Fibroblast of skin of left quadriceps (primary cell): ENCODE data around the gene RNU6-8.

ENCODE experiments used
- DNase-seq, 2 experiments: peaks; one replicate each; pipeline ENCODE4 v3.0.0-alpha.2; 2013; ENCODE audit warnings: low read depth in 2 of 2

RNU6-8 gene

DNA sequence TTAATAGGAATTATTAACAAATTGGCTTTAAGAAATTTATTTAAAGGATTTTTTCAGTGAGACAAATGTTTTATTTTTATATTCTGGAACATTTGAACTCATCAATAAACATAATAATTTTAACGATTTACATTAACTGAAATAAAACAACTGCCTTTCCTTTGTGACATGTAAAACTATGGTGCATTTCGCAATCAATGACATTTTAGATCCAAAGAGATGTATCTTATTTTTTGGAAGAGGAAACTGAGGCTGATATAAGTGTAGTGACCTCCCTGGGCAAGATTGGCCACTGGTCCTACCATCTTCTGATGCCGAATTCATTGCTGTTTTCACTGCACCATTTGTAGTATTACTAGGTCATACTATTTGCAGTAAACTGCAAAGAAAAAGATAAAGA lies 2.5 kb upstream of the RNU6-8 start:
- DNase-seq, result no peak

DNA sequence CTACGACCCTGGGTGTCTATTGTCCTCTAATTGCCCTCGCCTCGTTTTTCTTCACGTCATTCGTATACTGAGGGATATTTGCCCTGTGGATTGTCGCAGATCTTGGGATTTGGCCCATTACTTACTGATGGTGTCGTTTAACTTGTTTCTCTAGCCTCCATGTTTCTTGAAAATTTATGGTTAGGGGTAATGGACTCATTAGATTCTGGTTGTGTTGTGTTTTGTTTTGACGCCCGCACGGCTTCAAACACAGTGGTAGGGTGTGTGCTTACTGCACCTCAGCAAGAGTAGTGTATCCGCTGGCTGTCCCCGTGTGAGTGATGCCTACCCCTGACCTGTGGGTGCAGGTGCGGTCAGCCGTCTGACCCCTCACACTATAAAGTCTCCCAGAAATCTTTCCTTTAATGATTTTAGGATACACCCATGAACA lies 874 bp upstream of the RNU6-8 start:
- no peak for DNase-seq

DNA sequence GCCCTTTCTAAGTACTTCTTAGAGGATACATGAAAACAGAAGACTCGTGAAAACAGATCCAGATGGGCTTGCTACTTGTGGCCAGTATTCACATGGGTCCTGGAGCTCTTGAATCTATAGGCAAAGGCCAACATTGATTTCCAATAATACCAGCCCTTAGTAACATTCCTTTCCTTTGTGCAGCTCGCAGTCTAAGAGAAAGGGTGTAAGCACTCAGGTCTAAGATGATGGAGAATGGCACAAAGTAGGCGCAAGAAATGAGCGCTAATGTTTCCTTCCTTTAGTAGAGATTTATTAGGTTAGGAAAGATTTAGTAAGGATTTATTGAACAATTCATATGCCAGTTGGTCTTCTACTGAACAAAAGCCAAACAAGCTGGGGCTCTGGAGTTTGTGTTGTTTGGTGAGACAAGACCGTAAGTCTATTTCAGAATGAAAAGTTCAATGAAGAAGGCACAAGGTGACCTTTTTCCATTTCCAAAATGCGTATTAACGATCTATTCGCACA lies 525 bp downstream of the RNU6-8 start:
- no peak for DNase-seq

DNA sequence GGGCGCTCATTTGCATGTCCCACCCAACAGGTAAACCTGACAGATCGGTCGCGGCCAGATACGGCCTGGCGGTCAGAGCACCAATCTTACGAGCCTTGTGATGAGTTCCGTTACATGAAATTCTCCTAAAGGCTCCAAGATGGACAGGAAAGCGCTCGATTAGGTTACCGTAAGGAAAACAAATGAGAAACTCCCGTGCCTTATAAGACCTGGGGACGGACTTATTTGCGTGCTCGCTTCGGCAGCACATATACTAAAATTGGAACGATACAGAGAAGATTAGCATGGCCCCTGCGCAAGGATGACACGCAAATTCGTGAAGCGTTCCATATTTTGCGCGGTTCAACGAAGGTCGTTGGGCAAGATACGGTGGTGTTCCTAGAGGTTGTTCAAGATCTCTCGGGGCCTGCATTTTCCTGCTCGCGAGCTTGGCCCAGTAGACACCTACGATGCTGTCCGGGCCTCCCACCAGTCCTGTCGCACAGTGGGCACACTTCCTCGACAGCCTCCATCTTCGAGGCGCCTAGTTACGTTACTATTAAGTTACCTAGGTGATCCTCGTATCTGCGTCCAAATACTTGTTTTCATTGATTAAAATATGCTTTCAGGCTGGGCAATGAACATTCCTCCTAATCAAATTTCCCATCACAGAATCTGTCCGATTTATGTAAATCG lies 1.1 kb downstream of the RNU6-8 start, which contains the start of gene RNU6-7:
RNU6-7 (plus strand) TSS at position 230 of the 675 bp plus-strand sequence.
- DNase-seq, result no peak

DNA sequence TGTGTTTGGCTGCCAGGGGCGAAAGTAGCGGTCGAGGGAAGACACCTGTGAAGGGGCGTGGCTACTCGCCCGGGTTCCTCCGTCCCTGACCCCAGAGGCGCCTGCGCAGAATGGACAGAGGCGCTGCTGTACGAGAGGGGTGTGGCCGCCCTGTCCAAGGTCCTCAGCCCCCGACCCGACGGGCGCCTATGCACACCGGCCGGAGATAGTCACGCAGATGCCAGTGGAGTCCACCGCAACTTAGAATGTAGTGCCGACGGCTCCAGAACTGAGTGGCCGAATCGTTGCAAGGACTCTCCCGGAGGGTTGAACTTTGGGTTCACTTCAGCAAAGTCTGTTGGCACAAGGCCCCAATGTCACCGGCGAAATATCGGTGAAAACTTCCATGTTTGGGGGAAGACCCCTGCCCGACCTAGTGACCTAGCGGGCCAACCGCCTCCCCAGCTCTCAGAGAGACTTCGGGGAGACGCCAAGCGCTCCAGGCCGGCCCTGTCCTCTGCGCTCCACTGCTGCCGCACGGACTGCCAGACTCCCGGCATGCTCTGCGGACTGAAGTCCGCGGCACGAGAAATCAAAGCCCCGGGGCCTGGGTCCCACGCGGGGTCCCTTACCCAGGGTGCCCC lies 1.8 kb downstream of the RNU6-8 start:
- DNase-seq, result no peak

DNA sequence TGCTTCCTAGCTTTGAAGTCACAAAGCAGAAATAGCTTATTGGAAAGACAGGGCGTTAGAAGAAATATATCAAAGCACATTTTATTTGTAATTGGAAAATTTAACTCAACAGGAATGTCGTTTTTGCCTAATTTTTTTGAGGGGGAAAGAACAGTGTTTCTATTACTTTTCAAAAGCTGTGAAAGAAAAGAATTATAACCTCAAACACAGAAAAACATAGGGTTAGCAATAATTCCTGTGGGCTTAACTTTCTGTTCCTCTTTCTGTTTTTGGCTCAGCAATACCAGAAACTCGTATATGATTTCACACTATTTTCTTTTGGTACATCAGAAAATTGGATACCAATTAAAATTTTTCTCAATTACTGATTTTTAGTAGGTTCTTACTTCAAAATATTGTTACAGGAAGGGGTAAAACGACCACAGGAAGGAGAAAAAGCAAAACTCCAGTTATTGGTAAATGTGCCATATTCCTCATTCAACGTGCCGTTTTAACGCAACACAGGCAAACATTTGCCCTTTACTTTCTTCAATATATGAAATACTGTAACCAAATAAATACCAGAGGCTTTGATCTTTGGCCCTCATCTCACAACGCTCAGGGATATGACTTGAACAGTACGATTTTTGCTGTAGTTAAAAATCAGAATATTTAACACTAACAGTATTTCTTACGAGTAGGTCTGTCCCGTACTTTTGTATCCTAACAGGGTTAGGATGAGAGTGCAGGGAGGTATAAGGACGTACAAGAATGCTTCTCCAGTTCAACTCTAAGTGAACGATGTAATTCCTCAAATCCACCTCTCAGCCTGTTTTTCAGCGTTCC lies 2.5 kb downstream of the RNU6-8 start:
- DNase-seq, result no peak

DNA sequence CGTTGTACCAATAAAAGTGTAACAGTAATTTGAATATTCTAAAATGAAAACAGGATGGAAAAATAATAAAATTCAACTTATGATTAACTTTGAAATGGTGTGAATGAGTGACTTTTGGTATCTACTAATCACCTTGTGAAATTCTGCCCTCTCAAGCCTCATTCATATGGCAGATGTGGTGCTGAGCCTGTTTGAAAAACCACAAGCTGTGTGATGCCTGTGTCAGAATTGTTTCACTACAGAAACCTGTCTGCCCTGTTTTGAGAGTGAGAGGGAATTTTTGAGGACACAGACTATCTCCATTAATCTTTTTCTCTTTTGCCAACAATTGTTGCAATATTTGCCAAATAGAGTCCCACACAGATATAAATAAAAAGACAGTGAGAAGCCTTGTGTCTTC lies 5.2 kb downstream of the RNU6-8 start:
- no peak for DNase-seq

DNA sequence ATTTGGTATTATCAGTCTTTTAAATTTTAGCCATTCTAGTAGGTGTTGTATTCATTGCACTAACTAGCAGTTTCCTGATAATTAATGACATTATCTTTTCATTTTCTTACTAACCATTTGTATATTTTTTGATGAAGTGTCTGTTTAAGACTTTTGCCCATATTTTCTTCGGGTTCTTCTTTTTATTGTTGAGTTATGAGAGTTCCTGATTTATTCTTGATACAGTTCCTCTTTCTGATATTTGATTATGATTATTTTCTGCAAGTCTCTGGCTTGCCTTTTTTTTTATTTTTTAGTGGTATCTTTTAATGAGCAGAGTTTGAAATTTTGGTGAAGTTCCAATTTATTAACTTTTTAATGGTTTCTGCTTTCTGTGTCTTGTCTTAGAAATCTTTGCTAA lies 7.4 kb downstream of the RNU6-8 start:
- DNase-seq, result no peak

DNA sequence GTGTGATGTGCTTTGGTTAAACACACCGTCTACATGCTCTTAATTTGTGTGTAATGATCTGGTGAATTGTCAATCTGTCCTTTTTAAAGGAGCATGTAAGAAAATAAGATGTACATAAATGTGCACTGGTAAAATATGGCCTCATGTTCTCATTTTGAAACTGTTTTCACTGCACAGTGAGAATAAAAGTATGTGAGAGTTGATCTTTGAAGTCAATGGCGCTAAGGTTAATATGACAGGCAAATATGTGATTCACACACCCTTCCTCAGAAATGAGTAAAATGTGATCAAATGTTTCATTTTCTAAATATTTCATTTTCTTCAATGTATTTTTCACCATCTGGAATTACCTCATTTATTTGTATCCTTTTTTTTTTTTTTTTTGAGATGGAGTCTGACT lies 9.5 kb downstream of the RNU6-8 start:
- no peak for DNase-seq

DNA sequence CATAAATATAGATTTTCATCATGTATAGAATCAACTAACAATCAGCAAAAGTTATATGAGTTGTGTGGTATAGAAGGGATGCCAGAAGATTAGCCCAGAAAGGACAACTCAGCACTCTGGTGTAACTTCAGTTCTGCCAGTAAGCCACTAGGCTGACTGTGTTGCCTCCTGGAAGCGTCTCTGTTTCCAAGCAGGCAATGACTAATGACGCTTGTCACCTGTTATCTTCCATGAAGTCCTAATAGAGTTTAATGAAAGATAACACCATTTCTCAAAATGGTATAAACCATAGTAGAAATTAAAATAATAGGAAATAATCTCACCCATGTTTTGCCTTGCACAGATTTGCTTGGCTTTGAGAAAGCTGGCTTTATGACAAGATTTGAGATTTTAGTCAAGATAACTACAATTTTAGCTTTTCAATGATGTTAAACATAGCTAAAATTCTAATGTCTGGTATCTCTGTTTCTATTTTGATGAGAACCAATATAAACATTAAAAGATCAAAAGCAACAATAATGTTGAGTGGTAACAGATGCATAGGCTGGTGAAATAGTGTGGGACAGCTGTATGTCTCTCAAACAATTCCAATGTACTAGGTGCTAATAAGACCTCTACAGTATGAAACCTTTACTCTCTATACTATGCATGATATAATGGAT lies 10.2 kb downstream of the RNU6-8 start:
- no peak for DNase-seq

DNA sequence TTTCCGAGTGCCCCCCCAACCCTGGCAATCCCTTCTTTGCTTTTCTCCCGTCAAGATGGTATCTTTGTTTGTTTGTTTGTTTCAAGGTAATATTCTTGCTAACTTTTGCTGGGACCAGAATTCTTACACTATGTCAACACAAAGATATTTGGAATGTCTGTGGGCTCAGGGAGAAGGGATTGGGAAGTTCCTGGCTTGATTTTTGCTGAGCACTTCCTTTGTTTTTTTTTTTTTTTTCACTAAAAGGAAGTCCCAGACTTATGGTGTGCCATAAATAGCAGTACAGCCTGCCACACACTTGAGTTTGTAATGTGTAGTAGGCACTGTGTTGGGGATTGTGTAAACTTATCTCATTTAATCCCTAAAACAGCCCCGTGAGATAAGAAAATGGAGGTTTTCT lies 12.4 kb downstream of the RNU6-8 start:
- DNase-seq, result no peak

DNA sequence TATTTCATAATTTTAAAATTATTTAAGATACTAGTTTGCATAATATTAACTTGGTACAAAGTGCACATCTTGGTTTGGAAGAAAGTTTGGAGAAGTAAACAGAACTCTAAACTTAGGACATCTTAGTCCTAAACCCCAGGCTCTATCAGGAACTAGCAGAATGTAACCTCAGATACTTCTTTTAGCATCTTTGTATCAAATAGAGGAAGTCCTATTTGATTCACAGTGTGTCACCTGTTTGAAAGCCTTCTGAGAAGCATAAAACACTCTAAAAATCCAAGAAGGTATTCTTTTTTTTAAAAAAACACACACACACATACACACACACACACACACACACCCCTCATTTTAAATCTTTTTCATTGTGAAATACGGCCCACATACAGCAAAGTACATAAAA lies 13.3 kb downstream of the RNU6-8 start:
- no peak for DNase-seq

DNA sequence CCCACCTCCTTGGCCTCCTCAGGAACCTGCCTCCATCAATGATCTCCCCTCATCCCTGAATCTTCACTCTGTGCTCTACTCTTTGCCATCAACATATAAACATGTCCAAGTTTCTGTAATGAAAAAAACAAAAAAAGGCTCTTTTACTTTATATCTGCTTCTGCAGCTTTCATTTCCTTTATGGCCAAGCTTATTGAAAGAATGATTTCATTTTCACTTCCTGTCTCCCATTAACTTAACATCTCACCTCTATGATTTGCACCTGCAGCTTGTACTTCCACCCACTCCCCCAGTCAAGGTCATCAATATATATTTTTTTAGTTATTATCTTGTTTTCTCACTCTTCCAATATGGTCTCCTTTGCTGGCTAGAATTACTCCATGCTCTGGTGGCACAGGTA lies 16.8 kb downstream of the RNU6-8 start:
- no peak for DNase-seq

DNA sequence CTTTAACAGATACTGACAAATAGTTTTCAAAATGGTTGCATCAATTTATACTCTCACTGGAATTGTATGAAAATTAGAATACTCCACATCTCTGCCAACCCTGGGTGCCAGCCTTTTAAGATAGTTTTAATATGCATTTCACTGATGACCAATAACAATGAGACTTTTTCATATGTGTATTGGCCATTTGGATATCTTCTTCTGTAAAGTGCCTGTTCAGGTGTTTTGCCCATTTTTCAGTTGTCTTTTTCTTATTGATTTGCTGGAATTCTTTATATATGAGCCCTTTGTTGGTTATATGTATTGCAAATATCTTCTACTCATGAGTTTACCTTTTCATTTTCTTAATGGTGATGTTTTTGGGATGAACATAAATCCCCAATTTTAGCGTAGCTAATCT lies 18.0 kb downstream of the RNU6-8 start:
- DNase-seq, result no peak

DNA sequence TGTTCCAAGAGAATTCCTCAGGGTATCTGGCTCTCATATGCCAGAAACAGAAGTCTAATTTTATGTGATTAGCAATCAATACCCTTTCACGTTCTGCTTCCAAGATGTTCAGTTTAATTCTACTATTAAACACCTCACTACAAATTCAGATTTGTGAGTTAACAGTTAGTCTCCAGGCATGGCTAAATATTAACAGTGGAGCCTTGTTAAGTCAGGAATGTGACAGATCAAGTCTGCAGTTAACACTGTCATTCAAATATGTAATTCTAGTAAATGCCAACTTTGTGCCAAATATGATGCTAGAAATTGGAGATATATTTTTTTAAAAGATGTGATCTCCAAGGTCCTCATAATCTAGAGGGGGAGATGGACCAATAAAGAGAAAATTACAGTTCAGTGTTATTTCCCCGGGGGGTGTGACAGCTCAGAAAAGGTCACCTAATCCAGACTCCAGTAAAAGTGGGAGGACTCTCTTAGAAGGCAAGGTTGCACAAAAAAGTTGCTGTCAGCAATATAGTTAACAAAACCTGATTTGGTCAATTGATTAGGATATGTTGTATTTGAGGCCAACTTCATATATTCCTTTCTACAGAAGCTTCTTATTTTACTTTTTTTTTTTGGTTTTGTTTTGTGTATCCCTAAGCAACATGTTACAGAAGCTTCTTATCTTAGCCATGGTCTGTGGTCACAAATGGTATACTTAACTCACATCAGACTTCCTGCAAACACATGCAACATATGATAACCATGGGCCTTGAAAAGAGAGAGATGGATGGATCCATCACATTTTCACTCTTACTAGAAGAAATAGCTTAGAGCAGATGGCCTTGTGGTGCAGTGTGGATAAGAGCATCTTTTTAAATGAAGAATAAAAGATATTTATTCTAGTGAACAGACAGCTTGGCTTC lies 19.7 kb downstream of the RNU6-8 start:
- no peak for DNase-seq

DNA sequence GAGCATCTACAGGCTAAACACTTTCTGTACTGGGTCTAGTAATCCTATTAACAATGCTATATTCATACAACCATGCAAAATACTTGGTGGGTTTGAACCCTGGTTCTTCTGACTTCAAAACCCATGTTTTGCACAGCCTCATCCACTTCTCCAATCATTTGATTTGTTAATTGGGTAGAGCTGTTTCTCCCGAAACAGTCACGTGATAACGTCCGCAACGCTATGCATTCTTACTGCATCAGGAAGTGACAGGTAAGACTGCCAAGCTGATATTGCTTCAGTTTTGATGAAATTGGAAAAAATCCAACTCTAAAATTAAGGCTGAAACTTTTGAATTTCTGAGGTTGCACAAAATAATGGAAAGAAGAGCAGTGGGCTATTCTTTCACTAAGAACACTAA lies 31.6 kb downstream of the RNU6-8 start:
- DNase-seq, result no peak

DNA sequence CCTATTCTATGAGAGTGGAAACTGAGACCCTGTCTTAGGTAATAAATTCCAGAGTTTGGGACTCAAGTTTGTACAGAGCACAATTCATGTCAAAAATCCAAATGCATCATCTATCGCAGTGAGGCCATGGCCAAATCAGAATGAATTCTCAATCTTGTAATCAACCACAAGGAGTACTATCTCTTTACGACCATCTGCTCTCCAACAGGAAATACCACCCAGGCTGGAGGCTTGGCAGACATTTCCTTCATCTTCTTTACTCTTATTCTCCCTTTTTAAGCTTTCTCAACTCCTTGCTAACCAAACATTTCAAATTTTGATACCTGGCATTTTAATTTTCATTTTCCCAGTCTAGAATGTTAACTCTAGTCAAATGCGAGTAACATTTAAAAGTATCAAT lies 33.9 kb downstream of the RNU6-8 start:
- DNase-seq, result no peak

DNA sequence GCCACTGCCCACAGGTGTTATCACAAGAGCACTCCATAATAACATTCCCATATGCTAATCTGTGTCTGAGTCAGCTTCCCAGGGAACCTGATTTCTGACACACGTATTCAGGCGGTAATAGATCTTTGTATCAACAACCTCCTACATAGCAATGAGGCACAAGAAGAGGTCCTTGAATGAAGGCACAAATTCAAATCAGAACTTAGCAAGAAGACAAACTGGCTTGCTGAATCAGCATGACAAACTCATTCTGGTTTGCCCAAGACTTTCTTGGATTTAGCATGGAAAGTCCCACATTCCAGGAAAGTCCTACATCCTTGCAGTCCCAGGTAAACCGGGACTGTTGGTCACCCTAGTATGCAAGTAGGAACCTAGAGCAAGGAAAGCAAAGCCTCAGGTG lies 35.2 kb downstream of the RNU6-8 start:
- DNase-seq, result no peak

DNA sequence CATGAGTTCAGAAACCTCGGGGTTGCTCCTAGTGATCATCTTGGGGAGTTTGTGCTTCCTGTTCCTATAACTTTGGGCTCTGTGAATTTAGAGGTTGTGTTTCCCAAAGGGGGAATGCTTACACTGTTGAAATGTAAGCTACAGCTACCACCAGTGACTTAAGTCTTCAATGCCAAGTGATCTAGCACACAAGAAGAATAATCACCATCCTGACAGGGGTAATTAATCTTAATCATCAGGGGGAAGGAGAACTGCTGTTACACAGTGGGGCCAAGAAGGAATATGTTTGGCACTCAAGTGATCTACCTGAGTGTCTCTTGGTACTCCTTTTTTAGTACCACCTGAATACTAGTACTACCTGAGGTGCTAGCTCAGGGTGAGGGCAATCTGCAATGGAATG lies 36.1 kb downstream of the RNU6-8 start:
- DNase-seq, result no peak

DNA sequence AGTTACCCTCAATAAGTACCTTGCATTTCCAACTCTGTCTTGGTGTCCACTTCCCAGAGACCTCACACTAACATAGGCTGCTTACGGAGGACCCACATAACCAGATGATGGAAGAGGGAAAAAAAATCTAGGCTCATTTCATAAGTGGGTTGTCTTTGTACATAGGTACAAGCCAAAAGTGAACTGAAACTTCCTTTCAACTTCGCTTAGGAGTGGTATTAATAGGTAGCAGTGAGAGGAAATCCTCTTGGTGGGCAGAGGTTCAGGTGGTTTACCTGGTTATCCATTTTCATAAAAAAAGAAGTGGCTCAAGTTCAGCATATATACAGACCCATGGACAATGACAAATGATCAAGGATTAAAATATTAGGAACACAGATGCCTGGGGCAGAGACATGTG lies 37.0 kb downstream of the RNU6-8 start:
- DNase-seq, result no peak
